CD1c-positive myeloid dendritic cell (primary cell): Measurements from ENCODE around the gene KBTBD8.
A peak's percentile ranks its signal among the peaks of the same experiment; 100 is the strongest.

Experiments
- DNase-seq: peaks from one replicate; pipeline ENCODE4 v3.0.0-alpha.2; 2016; ENCODE audit errors: extremely low spot score

The KBTBD8 gene

DNA sequence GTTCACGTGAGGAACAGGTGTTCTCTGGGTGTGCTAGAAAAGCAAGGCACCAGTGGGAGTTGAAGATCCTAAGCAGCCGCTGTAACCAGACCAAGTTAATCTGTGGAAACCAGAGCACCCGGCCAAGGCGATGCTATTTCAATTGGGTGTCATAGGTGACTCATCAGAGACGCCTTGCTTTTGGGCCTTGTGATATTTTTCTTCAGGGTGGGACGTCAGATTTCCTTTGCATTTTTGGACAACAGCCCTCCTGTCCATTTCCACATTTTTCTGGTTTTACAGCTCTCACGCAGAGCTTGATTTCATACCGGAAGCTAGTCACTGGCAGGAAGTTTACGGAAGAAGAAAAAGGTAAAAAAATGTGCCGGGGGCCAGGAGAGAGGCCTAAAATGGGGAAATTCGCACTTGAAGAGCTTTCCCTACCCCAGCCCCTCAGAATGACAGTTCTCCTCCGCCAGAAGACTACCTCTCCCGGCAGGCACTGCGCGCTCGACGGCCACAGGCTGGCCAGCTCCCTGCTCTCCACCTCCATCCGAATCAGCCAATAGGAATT lies 471 bp upstream of the KBTBD8 start:
- DNase-seq: no peak

DNA sequence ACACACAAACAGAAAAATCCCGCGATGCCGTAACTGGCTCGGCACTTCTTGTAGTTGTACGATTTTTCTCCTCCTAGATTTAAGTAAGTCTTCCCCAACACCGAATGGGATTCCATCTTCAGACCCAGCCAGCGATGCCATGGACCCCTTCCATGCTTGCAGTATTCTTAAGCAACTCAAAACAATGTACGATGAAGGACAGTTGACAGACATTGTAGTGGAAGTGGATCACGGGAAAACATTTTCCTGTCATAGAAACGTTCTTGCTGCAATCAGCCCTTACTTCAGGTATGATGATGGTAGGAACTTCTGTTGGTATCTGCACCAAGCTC lies 763 bp downstream of the KBTBD8 start:
- DNase-seq: no peak

DNA sequence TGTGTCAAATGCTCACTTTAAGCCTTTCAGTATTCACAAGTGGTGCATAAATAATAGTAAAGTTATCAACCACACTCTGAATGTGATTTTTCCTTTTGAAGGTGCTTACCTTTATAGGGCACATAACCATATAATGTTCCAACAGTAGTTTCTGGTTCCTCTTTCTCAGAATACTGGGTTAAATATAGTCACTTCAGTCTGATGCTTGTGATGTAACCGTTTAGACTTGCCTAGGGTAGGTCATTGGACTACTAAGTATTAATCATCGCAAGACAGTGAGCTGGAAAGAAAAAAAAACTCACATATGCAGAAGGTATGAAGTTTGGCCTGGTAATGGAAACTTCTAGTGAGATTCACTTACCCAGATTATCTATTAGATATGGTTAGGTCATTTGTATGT lies 1.9 kb downstream of the KBTBD8 start:
- DNase-seq: peak; percentile 88

DNA sequence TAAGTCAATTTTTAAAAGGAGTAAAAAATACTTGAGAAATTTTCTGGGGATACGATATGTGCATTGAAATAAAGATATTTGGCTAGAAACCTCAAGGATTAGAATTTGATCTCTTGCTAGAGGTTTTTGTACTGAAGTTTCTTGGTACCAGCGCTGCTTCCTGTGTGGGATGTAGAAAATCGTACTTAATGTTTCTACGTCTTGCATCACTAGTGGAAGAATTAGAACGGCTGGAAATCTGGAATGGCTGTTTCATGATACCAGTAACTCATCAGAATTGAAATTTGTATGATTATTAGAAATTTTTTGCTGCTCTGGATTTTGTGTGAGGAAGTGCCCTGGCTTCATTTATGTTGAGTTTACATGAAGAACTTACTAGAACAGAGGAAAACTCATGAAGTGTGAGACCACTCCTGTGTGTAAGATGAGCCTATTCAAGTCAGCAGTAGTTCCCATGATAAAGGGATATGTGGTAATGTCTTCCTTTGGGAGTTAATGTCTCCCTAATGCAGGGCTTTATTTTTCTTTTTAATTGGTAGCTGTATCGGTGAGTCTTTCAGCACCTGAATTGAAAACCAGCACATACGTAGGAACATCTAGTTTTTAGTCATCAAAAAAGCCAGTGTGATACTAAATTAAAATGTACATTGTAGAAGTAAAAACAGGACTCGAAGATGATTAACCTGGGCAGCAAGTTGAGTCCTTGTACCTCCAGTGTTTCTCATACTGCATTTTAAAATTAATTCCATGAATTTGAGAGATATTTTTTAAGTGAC lies 3.2 kb downstream of the KBTBD8 start:
- DNase-seq: peak; percentile 44

DNA sequence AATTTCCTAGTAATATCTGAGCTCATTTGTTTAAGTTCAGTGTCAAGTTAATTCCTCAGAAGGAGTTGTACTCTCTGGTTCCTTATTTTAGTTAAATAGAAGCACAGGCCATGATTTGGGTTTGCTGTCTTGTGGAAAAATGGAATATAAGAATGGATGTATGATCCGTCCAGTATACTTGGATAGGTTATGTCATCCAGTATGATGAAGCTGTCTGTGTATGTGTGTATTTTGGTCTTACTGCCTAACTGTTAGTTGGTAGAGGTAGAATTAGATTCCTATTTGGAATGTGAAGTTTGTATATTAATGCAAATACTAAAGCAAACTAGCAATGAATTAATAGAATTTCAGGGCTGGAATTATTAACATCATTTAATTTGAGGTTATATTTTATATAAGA lies 7.9 kb downstream of the KBTBD8 start:
- no peak for DNase-seq

DNA sequence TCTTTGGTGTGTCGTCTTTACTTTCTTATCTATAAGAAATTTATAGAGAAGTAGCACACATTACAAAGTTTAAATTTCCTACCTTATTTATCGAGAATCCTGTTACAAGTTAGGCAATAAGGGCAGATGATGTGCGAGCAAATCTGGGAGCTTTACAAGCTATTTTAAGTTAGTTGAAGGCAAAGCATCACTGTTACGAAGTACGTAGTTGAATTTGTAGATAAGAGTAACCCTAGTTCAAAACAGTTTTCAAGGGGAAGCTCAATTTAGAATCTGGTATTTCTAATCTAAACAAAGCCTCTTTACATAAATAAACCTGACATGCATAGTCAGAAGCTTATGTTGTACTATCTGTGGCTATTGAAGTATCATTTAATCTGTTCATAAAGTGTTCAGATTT lies 8.4 kb downstream of the KBTBD8 start:
- no peak for DNase-seq

DNA sequence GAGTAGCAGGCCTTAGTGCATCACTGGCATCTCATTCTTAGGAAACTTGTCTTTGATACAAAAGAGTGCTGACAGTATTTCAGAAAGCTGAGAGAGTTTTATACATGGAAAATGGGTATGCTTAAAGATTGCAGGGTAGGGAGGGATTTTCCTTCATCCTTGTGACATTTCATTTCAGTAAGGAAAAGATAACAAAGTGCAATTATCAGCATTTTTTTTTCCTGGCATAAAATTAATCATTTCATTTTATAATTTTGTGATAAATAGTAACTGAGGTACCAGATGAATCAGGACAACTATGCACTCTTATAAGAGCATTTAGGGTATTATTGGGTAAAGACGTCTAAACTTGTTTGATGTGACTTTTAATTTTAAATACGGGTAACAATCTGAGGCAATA lies 10.3 kb downstream of the KBTBD8 start:
- no peak for DNase-seq

DNA sequence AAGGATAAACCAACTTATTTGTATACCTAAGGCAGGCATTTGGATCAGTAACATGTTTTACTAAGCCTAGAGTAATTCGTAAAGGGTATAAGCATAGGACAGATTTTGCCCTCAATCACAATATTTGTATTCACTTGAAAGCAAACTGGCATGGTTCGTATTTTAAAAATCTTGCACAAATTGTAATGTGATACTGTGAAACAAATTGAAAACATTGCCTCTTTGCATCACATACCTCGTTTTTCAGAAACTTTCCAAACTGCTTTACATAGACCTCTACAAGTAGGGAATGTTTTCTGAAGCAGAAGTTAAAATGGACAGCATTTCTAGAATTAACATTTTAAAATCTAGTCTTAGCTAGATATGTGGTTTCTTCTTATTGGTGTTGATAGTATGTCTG lies 11.6 kb downstream of the KBTBD8 start:
- no peak for DNase-seq

DNA sequence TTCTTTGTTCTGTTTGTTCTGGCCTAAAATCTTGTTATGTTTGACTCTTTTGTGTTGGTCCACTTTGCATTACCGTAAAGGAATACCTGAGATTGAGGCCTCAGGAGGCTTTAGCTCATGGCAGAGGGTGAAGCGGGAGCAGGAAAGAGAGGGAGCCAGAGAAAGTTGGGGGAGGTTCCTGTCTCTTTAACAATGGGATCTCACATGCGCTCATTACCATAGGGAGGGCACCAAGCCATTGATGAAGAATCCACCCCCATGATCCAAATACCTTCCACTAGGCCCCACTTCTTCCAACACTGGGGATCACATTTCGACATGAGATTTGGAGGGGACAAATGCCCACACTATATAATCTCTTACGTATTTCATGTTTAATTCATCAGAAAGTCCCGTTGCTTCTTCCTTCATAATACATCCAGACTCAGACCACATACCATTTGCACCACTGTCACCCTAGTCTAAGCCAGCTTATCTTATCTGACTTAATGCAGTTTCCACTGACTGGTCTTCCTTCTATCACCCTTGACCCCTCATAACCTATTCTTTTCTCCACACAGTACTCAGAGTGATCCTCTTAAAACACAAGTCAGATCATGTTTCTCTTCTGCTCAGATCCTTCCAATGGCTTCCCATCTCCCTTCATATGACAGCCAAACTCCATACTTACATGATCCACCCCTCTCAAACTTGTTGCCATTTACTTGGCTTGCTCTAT lies 13.5 kb downstream of the KBTBD8 start:
- no peak for DNase-seq

DNA sequence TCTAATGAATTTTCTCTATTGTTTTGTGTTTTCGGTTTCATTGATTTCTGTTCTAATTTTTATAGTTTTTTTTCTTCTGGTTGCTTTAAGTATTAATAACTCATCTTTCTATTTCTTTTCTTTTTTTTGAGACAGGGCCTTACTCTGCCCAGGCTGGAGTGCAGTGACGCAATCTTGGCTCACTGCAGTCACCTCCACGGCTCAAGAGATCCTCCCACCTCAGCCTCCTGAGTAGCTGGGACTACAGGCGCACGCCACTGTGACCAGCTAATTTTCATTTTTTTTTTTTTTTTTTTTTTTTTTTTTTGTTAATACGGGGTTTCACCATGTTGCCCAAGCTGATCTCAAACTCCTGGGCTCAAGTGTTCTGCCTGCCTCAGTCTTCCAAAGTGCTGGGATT lies 14.5 kb downstream of the KBTBD8 start:
- no peak for DNase-seq

DNA sequence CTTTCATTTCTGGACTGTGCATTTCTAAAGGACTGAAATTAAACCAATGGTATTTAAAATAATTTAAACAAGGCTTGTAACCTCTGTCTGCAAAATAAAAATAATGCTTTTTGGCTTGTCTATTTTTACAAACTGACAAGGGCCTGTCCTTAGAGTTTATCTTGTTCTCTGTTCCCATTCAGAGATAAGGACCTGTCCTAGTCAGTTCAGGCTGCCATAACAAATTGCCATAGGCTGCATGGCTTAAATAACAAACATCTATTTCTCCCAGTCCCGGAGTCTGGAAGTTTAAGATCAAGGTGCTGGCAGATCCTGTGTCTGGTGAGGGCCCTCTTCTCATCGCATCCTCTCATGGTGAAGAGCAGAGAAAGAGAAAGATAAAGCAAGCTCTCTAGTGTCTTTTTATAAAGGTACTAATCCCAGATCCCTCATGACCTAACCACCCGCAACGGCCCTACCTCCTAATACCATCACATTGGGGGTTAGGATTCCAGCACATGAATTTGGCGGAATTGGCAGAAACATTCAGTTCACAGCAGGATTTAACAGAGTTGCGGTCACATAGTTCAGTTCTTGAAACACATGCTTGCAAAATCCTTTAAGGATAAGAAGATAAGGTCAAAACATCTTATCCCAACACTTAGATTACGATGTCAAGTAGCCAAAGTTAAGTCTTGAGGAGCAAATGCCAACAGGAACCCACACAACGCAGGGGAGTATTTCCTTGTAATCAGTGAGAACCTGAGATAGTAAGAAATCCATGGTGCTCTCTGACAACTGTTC lies 17.8 kb downstream of the KBTBD8 start:
- no peak for DNase-seq

DNA sequence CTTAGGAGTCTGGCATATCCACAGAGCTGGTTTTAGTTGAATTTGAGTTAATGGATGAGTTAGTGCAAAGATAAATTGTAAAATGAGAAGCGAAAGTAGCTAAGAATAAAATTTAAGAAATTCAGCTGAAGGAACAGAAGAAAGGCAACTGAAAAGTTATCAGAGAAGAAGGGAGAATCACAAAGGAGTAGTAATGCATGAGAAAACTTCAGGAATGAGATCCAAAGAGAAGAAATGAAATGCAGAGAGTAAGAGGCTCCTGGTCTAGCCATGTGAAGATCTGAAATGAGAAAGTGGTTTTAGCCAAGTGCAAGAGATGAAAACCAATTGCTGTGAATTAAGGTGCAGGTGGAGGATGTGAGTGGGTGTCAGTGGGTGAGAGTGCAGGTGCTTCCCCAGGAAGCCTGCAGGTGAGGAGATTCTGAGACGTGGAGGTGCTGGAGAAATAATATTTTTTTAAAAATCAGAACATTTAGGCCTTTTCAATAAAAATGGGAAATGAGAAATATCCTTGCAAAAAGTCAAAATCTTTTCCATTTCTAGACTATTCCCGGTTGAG lies 18.5 kb downstream of the KBTBD8 start:
- no peak for DNase-seq

DNA sequence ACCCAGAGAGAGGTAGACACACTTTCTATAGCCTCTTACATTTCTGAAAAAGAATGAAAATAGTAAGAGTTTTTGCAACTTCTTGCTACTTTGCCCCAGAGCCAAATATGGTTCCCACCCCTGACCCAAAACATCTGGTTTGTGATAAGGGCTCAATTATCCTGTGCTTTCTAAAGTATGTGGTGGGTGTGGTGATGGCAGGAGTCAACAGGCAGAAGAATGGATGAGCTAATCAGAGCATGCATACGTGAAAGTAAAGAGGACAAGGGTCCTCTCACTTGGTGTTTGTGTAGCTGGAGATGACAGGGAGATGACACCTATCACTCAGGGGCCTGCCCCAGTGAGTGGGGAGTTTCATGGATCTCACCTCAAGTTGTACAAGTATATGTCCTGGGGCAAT lies 19.1 kb downstream of the KBTBD8 start:
- DNase-seq: no peak

DNA sequence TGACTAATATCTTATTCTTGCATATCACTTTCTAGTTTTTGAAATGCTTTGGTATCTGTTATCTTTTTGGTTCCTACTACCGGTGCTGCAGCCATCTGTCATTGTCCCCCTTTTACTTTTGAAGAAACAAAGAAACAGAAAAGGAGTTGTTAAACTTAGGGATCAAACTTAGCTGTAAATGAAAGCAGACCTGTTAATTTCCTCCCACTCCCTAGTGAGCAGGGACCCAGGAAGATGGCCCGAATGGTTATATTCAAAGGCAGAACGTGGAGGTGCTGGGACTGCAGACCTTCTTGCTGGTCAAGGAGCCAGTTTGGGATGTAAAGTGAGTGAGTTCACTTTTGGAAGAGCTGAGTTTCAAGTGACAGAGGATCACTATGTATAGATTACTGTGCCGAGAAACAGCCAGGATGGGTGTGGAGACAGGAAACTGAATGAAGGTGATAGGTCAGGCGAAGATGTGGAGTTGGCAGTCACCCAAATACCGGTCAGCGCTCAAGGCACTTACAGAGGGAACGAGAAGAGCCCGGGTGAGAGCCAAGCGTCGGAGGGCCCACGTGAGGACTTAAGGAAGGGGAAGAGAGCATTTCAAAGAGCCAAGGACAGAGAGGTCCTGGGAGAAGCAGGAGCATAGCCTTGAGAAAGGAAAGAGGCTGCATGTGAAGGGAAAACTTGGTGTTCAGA lies 20.1 kb downstream of the KBTBD8 start:
- peak; percentile 6 for DNase-seq

DNA sequence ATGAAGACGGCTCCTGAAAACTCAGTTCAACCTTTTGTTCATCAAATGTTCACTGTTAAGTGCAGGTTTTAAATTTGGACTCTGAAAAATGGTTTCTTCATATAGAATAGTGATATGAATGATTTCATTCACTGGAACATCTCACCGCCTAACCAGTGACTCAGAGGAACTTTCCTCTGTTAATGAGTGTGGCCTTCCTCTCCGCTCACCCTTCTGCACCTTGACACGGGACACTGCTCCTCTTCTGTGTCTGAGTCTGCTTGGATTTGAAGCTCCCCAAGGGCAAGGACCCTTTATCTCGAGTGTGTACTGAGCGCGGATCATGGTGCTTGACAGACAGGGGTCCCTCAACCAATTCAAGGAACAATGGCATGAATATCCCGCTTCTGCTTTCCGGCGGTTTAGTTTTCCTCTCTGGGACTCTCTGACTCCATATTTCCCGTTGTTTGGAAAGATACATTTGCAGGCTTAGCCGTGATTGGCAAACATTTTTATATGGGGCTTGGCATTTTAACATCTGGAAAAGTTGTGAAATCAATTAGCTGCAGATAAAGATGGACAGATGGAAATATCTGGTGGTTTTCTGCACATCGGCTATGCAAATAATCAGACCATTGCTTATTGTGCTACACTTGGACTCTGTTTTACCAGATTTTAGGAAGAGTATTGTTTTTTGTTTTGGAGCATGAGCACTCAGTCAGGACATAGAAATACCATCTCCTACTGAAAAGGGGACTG lies 20.9 kb downstream of the KBTBD8 start:
- DNase-seq: no peak

DNA sequence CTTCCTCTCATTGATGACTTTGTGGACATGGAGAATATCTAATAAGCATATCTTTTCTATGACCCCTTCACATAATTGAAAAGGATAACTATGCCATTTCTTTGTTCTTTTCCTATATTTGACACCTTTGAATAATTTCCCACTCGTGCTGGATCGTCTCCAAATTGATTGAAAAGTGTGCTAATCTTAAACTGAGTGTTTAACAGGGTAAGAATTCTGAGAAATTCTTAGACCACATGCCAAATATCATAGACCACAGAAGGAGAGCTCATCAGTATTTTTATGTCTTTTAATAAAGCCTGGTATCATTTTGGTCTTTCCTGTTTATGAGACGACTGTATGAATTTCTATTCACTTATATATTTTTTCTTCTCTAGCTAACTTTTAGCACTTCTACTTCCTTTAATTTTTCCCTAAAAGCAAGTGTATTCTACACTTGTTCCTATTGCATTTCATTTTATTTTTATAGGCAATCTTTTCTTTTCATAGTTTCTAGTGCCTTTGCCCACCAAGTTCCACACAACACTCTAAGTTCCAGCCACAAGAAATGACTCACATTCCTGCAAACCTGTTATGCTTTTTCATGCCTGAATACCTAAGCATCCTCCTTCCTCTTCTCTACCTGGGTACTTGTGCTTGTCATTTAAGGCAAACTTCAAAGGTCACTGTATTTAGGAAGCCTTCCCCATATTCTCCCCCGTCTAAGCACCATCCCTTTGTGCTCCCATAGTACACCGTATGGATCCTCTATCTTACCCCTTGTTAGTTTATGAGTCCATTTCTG lies 30.1 kb downstream of the KBTBD8 start:
- no peak for DNase-seq

DNA sequence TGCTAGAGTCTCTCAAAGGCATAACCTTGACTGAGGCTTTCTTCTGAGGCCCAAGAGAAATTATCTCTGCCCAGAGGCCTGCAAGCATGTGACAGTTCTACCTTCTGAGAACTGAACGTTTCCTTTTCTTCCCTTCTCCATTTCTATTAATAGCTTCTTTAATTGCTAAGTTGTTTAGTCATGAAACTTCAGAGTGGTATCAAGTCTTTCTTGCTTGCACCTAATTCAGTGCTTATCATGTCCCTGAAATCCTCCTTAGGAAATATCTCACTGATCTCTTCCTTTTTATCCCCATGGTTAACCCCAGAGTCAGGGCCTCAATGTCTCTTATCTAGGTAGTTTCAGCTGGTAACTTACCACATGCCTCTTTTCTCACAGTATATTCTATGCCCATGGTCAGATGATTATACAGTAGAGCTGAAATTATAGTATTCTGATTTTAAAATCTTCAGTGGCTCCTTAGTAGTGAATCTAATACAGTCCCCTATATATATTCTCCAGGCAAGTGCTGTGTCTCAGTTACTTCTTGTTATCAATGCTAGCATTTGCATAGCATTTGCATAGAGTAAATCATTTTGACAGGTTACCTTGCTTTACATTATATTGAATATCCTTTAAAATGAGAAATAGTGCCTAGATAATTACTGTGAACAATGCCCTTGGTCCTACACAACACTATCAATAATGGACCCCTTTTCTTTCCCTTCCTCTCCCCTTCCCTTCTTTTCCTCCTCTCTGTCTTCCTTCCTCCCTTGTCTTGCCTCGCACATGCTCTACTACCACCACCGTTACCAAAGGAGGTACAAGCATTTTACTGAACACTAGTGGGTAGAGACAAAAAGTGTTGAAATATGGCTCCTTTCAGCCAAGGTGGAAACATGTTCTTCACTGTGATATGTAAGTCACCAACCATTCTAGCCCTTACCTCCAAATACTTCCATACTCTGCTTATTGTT lies 33.0 kb downstream of the KBTBD8 start:
- no peak for DNase-seq

DNA sequence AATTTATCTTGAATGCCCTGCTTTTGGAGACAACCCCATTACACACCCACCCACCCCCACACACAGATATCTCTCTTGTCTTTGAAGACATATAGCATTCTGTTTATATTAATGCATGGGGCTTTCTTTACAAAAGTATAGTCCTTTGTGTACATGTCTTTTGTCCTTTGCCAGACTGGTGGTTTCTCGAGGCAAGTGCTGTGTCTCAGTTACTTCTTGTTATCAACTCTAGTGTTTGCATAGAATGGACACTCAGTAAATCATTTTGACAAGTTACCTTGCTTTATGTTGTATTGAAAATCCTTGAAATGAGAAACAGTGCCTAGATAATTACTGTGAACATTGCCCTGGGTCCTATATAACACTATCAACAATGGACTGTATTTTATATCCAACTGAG lies 33.9 kb downstream of the KBTBD8 start:
- DNase-seq: no peak

DNA sequence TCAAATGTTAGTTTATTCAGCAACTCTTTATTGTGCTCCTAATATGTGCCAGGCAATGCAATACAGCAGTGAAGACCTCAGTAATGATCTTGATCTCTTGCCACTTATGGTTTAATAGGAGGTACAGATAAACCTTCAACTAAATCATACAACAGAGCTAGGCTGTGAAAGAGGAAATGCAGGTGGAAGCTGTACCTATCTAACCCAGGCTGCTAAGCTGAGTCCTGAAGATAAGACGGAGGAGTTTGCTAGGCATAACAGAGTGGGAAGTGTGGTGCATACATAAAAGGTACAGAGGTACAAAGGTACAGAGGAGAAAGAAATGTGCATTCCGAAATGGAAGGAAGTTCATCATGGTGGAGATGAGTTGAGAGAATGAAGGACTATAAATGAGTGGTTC lies 35.0 kb downstream of the KBTBD8 start:
- DNase-seq: no peak
